GM19468 (cell line): Measurements from ENCODE around the gene AGAP1.

ENCODE experiments used
- ATAC-seq: cut with Tn5 transposase; IDR thresholded peaks from one replicate; pipeline ENCODE4 v1.9.1; 2021; ENCODE audit warnings: mild to moderate bottlenecking, moderate library complexity, moderate number of reproducible peaks; ENCODE audit not compliant: unreplicated experiment; ENCODE audit errors: extremely low read depth

The AGAP1 gene

DNA sequence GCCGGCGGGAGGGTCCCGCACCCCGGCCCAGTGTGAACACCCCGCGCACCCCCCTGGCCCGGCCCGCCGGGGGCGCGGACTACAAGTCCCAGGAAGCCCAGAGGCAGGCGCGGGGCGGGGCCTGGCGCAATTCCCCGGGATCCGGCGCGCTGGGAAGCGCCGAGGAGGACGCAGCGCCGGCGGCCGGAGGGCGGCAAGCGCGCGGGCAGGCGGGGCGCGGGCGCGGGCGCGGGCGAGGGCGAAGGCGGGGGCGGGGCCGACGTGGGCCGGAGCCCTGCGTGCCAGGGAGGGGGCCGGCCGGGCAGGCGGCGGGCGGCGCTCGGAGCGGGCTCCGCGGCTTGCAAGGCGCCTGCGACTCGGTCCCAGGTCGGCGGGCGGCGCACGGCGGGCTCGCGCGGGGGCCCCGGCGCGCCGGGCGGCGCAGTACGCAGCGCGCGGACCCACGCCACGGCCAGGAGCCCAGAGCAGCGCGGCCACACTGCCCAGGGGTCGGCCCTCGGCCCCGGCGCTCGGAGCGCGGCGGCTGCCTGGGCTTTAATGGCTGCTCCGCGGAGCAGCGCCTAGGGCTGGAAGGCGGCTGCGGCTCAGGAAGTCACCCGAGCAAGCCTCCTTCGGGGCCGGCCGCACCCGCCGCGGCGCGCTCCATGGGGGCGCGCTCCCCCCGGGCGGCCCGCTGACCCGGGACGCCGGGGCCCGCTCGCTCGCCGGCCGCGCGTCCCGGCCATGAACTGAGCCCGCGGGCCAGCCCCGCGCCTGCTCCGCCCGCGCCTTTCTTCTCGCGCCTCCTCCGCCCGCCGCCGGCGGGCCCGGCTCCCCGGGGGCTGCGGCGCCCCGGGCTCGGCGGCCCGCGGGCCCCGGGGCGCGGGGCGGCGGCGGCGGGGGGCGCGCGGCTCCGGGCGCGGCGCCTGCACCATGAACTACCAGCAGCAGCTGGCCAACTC, at the start of gene AGAP1:
AGAP1 (plus strand) TSS at position 269 of the 941 bp plus-strand sequence.
- ATAC-seq: peak; percentile 31

DNA sequence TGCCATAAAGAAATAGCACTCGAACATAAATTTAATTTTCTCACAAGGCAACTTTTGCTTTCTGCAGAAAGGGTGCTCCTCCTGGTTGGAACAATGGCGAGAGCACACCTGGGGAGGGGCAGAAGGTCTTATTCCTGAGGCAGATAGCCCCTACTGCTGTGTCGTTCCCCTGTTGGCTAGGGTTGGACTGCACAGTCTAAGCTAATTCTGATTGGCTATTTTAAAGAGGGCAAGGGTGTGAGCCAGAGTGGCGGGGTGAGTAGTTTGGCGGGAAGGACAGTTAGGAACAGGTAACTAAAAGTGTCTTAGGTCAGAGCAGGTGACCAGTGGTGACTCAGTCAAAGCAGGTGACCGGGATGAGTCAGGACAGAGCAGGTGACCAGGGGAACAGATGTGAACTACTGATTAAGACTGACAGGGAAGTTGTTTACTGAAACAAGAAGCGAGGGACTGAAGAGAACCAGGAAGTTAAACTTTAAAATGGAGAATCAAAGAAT, 49.7 kb upstream of the AGAP1 start:
- ATAC-seq: no peak

DNA sequence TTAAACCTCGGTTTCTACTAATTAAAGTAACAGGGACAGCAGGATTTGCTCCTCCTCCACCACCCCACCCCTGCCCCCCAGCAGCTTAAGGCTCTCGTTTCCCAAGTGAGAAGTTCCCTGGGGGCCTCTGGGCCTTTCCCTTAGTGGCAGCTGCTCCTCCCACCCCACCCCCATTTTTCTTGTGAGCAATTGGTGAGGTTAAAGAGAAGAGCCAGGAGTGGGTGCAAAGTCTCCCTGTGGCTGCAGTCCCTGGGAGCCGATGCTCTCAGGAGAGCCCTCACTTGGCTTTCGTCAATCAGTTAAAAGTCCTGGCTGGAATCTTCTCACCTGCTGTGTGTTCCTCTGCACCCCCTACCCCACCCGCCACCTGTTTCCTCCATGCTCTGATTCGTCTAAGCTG, 48.7 kb upstream of the AGAP1 start:
- no peak for ATAC-seq

DNA sequence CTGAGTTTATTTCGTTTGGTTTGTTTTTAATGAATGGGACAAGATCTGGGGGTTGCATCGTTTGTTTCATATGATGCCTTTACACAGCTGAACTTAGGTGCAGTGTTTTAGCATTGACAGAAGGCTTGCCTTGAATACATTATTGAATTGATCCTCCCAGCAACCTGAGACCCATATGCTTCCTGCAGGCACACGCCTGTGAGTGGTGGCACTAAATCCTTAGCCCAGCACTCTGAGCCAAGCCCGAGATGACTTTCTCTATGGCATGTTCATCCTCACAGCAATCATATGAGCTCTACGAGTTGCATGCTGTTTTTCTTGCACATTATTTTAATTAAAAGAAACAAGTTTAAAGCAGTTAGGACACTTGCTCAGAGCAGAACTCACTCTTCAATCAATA, 47.8 kb upstream of the AGAP1 start:
- ATAC-seq: no peak

DNA sequence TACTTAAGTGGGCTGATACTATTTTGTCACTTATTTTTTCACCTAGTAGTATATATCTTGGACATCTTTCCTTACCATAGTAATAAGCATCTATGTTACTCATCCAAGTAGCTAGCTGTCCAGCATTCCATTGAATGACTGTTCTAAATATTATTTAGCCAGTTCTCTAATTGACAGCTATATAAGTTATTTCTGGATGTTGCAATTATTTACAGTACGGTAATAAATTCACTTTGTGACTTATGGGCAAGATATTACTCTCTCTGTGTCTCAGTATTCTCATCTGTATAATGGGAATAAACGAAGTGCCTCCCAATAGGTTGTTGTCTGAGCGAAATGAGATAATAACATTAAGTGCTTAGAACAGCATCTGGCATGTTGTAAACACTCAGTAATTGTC, 46.6 kb upstream of the AGAP1 start:
- no peak for ATAC-seq

DNA sequence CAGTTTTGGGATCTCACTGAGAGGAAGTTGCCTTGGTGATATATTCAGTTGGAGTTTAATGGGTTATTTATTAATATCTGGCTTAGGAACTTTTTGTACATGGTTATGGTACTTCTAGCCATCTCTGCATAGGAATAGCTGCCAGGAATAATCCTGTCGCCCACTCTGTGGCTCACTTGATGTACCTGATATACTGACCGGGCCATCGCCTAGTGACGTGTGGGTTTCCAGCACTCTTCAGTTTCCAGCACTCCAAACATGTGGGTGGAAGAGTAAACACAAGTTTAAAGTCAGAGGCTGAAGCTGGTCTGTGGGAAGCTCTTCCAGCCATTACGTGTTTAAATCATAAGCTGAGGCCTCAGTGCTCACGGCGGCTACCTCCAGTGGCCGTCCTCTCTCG, 44.3 kb upstream of the AGAP1 start:
- ATAC-seq: no peak

DNA sequence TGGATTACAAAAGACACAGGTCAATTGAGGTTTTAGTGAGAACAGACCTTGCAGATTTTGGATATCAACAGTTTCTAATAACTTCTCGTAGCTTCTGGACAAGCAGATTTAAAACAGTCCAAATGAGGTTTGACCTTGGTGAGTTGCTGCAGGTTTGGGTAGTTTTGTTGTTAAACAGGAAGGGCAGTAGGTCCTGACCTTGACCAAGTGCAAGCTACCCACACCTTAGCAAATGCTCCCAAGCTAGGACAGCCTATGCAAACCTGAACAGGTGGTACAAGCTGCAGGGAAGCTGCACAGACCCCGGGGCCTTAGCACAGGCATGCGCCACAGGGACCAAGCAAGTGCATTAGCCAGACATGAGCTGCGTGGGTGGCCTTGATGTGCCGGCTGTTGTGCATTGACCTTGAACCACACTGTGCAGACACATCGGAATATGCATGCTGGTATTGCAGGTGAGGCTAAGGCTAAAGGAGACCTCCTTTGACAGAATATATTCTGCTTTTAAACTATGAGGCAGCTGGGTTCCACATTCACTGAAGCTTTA, 40.2 kb upstream of the AGAP1 start:
- no peak for ATAC-seq

DNA sequence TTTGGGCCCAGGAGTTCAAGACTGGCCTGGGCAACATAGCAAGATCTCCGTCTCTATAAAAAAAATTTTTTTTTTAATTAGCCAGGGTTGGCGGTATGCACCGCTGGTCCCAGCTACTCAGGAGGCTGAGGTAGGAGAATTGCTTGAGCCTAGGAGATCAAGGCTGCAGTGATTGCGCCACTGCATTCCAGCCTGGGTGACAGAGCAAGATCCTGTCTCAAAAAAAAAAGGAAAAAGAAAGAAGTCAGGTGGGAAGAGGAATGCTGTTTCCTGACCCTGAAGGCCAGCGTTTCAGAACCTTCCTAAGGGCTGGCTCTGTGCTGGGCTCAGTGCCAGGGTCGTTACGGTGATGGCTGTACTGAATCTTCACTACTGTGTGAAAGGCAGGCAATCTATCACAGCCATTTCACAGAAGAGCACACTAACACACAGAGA, 35.0 kb upstream of the AGAP1 start:
- ATAC-seq: no peak

DNA sequence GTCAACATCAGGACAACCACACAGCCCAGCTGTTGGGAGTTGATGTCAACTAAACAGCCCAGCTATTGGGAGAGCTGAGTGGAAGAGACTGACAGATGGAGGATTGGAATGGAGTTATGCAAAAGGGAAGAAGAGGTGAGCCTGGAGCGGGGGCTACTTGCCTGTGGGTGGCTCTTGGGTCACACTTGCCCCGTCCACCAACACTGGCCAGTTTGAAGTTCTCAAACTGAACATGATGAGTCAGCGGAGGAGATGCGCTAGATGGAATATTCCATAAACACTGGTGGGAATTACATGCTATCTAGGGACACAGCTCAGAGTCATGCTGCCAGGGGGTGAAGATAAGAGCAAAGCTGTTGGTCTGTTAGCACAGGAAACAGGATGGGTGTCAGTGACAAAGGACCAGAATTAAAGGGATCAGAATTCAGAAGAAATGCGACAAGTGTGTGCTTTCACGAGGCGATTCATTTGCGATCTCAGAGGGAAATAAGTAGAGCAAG, 33.2 kb upstream of the AGAP1 start:
- no peak for ATAC-seq

DNA sequence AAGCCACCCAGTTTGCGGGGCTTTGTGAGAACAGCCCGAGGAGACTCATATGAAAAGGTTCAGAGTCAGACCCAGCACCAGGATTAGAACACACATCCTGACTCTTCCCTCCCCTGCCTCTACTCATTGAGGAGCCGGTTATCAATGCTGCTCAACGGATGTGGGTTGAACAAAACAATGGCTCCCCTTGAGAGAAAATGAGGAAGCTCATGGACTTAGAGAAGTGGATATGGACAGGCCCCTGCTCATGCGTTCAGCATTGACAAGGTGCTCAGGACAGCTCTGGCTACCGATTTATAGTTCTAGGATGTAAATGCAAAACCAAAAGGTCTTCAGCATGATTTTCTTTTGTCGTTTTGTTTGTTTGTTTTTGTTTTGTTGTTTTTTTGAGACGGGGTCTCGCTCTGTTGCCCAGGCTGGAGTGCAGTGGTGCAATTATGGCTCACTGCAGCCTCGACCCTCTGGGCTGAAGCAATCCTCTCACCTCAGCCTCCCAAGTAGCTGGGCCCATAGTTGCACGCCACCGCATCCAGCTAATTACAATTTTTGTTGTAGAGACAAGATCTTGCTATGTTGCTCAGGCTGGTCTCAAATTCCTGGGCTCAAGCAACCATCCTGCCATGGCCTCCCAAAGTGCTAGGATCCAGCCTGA, 32.0 kb upstream of the AGAP1 start:
- ATAC-seq: no peak

DNA sequence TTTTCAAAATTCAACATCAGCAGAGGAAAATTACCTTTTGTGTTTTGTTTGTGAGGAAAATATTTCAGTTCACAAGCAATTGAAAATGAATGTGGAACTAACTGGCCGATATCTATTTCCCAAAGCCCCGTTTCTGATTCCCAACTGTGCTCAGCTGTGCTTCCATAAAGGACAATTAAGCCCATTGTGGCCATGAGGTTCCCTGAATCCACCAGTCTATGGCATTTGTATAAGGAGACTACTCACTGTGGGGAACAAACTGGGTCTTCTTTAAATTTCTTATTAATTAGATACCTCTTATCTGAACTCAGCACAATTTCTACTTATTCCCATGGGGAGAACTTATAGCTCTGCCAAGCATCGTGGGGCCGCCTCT, 31.4 kb upstream of the AGAP1 start:
- ATAC-seq: no peak

DNA sequence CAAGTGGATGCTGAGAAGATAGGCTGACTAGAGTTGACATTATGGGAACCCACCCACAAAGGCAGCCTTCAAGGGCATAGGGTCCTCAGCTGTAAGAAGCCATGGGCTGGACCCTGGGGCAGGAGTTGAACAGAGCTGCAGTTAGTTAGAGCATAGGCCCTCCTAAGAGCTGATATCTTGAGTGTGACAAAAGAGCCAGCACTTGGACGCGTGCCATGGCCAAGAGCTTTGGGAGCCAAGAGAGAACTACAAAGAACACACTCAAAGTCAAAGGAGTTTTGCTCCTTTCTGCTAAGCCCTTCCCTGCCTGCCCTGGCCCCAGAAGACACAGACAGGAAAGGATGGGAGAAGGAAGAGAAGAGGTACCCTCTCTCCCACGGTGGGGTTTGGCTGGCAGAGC, 29.9 kb upstream of the AGAP1 start:
- no peak for ATAC-seq

DNA sequence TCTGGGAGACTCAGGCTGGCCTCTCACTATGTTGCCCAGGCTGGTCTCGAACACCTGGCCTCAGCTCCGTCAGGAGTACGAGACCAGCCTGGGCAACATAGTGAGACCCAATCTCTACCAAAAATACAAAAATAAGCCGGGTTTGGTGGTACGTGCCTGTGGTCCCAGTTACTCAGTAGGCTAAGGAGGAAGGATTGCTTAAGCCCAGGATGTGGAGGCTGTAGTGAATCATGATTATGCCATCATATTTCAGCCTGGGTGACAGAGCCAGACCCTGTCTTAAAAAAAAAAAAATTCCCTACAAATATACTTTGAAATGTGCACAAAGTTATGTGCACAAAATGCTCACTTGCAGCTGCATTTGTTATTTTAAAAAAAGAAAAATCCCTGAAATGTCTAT, 26.3 kb upstream of the AGAP1 start:
- ATAC-seq: no peak

DNA sequence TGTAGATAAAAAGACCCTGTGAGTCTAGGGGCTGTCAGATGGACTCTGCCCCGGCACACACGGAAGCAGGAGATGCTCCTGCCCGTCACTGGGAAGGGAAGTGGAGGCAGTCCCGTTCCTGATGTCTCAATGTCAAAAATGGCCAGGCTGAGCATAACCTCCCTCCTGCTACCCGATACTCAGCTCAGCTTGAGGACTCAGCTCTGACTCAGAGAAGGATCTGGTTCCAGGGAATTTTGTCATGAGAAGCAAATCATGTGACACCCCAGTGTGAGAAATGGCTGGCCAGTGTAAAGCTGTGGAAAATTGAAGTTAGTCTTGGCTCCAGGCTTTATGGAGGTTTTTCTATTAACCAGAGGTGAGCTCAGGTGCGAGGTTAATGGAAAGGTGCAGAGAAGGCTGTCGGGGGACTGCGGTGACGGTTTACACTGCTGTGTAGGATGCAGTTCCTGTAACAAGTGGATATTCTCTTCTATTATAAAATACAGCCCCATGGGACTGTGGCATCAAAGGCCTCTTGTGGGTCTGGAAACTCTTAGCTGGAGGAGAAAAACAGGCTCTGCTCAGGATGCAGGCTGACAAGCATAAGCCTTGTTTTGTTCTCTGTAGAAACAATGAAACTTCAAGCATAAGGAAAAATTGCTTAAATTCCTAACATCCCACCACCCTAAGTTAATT, 24.7 kb upstream of the AGAP1 start:
- no peak for ATAC-seq

DNA sequence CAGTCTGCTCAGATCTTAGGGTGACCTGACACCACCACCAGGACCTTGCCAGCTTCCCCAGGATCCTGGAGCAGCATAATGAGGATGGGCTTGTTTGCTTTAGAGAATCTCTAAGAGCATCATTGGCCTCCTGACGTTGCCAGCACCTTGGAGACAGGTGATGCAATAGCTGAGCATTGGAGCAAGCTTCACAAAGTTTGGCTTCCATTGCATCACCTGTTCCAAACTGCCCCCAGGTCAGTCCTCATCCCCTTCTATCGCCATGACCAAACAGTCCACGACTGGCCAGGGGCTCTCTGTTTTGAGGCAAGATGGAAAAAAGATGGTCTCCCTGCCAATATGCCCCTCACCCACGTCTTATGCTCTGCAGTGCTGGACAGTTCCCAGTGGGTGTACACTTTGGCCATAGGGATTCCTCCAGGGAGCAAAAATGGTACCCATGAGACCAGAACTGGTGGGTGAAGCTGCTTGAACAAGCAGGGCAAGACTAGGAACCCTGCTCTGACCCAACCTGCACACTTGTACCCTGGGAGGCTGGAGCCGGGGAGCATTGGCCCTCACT, 22.6 kb upstream of the AGAP1 start:
- ATAC-seq: no peak

DNA sequence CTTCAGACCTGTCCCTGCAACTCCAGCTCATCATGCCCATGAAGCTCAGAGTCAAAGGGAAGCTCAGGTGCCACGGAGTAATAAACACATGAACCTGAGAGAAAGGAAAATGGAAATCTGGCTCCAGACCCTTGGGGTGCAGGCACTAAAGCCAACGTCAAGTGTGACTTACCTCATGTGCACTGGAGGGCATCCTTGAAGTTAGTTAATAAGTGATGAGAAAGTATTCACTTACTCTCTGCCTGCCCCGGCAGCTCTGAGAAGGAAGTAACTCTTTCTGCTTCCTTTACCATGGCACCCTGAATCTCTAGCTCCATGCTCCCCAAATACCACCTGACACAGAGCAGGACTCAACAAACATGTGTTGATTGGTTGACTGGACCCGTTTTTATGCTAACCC, 21.4 kb upstream of the AGAP1 start:
- no peak for ATAC-seq

DNA sequence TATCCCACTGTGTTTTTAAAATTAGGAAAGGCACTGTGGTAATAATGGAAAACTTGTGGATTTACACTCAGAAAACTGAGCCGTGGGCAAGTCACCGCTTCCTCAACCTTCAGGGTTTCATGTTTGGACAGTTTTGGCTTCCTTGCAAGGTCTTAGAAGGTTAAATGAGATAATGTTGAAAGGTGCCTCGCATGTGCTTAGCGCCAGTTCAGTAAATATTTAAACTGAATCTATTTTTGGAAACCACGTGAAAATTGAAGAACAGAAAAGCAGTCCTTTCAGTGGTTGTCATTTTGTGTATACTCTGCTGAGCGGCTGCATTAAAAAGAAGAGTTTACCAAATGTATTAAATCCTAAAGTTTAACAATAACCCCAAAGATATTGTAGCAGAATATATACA, 15.2 kb upstream of the AGAP1 start:
- ATAC-seq: no peak

DNA sequence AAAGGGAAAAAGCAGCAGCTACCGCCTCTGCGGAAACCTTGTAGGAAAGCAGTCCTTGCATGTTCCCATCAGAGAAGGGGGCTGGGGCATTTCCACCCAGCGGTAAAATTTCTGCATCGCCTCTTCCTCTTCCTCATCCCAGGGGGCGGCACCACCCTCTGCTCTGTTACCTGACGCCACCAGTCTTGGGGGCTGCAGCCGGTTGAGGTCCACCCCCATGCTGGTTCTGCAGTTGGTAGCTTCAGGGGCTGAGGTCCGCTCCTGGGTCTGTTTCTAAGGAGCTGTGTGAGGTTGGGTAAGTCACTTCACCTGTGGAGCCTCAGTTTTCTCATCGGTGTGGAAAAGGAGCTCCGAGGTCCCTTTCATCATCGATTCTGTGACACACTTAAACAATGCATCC, 14.2 kb upstream of the AGAP1 start:
- ATAC-seq: no peak

DNA sequence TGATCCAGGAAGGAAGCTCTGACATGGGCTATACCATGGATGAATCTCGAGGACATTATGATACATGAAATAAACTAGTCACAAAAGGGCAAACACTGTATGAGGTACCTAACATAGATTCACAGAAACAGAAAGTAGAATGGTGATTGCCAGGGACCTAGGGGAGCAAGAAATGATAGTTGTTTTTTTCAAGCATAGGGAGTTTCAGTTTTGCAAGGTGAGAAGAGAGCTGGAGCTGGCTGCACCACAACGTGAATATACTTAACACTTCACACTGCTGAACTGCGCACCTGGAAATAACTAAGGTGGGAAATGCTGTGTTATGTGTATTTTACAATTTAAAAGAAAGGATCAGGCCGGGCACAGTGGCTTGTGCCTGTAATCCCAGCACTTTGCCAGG, 13.2 kb upstream of the AGAP1 start:
- no peak for ATAC-seq

DNA sequence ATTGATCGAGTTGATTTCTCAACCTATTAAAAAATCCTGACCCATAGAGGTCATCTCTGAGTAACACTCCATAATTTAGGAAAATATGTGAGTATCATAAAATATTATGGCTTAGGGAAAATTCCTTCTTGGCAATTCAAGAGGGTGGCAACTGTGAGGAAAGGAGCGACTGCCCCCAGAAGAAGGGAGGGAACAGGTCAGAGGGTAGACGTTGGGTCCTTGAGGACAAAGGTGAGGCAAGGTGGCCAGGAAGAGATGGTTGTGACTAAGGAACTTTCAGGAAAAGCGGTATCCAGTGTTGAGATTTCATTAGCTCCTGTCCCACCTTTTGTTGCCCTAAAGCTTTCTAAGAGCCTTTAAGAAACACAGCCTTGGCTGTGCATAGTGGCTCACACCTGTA, 10.5 kb upstream of the AGAP1 start:
- ATAC-seq: no peak
